ENCODE results near the gene TNNI2. TPM values are rescaled to one million over a fixed set of nuclear protein-coding genes. Genes with fewer than 3 reads are reported as not detected.

The TNNI2 gene
- total and polyA plus RNA-seq, 9 donors = 0.41 to 1.2 (median 0.66) TPM; not detected in 5

DNA sequence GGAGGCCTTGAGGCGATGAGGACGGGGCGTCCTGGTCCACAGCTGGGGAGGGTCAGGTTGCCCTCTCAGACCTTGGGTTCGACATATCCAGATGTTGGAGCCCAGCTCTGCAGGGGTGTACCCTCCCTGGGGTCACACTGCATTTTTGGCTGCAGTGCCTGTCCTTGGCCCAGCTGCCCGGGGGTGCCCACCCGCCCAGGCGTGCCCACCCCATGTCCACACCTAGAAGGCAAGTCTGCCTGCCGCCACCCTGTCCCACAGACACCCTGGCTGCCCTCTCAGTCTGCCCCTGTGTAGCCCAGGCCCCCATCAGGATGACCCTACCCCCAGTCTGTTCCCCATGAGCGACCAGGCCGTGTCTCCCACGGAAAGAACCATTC, 17.1 kb downstream of the TNNI2 start:
- DNase-seq = no peak
- H3K4me1 ChIP-seq (ENCODE audit: insufficient read depth) = no peaks in the 10 kb centered on the region
- WGBS, 3 donors = 88 to 94% (median 94%) methylated on average over 10 to 11 of the region's 11 CpGs
- intact Hi-C loops (cut with DNase I) = no loop called here
- H3K4me3 ChIP-seq = no peak overlapping the region
- TF ChIP-seq EP300 (IDR thresholded peaks at IDR 0.05) (no peak), POLR2A (IDR thresholded peaks at IDR 0.05) (no peak)
- TF ChIP-seq, protein P1, sequence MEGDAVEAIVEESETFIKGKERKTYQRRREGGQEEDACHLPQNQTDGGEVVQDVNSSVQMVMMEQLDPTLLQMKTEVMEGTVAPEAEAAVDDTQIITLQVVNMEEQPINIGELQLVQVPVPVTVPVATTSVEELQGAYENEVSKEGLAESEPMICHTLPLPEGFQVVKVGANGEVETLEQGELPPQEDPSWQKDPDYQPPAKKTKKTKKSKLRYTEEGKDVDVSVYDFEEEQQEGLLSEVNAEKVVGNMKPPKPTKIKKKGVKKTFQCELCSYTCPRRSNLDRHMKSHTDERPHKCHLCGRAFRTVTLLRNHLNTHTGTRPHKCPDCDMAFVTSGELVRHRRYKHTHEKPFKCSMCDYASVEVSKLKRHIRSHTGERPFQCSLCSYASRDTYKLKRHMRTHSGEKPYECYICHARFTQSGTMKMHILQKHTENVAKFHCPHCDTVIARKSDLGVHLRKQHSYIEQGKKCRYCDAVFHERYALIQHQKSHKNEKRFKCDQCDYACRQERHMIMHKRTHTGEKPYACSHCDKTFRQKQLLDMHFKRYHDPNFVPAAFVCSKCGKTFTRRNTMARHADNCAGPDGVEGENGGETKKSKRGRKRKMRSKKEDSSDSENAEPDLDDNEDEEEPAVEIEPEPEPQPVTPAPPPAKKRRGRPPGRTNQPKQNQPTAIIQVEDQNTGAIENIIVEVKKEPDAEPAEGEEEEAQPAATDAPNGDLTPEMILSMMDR (IDR thresholded peaks at IDR 0.05) = no peak
- no peaks in the 10 kb centered on the region for H3K36me3 ChIP-seq
- H3K9me3 ChIP-seq = no peaks in the 10 kb centered on the region
- H3K27me3 ChIP-seq = no peaks in the 10 kb centered on the region
- H3K27ac ChIP-seq = no peak overlapping the region

GRCh38 chr11:1856306-1857005, 17.7 kb downstream of the TNNI2 start:
- no peaks in the 10 kb centered on the region for H3K27me3 ChIP-seq
- intact Hi-C loops (cut with DNase I) = no loop called here
- H3K36me3 ChIP-seq = no peaks in the 10 kb centered on the region
- WGBS, 3 donors = 90 to 91% (median 91%) methylated on average over 5 to 13 of the region's 13 CpGs
- H3K27ac ChIP-seq = no peak overlapping the region
- no peaks in the 10 kb centered on the region for H3K4me1 ChIP-seq (ENCODE audit: insufficient read depth)
- H3K4me3 ChIP-seq = no peak overlapping the region
- TF ChIP-seq POLR2A (IDR thresholded peaks at IDR 0.05) (no peak), EP300 (IDR thresholded peaks at IDR 0.05) (no peak)
- TF ChIP-seq, protein P1 (IDR thresholded peaks at IDR 0.05) = no peak
- no peaks in the 10 kb centered on the region for H3K9me3 ChIP-seq
- no peak for DNase-seq

- 79 to 85% (median 84%) methylated on average over 11 of the region's 11 CpGs for WGBS, 3 donors
- H3K27me3 ChIP-seq = no peaks in the 10 kb centered on the region
- H3K4me3 ChIP-seq = no peak overlapping the region
- H3K4me1 ChIP-seq (ENCODE audit: insufficient read depth) = no peaks in the 10 kb centered on the region
- TF ChIP-seq EP300 (IDR thresholded peaks at IDR 0.05) = no peak
- no peak for TF ChIP-seq POLR2A (IDR thresholded peaks at IDR 0.05)
- TF ChIP-seq, protein P1 (IDR thresholded peaks at IDR 0.05) = no peak
- no peak overlapping the region for H3K27ac ChIP-seq
- no peaks in the 10 kb centered on the region for H3K36me3 ChIP-seq
- DNase-seq = no peak
- intact Hi-C loops (cut with DNase I) = no loop called here
- no peaks in the 10 kb centered on the region for H3K9me3 ChIP-seq
These were observed 18.3 kb downstream of the TNNI2 start for GRCh38 chr11:1857064-1857463.

DNA sequence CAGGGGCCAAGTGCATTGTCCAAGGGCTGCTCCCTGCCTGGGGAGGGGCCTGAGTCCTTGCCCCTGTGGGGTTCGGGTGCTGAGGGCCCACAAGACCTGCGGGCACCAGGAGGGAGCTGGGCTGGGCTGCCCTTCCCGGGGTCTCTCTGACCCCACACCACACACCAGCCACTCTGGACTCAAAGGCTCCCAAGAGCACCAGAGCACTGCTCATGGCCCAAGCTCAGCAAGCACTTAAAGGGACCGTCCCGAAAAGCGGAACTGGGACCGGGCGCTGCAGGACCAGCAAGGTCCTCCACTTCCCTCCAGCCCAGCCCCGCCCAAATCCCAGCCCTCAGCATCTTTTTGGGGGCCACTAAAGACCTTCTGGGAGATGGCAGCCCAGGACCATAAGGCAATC, 19.4 kb downstream of the TNNI2 start:
- no peak for DNase-seq
- Histone ChIP-seq H3K36me3 (no peaks in the 10 kb centered on the region), H3K9me3 (no peaks in the 10 kb centered on the region), H3K27ac (no peak overlapping the region), H3K4me3 (no peak overlapping the region), H3K27me3 (no peaks in the 10 kb centered on the region), H3K4me1 (ENCODE audit: insufficient read depth) (peaks cover 2% of the 10 kb centered on the region)
- no peak for TF ChIP-seq EP300 (IDR thresholded peaks at IDR 0.05)
- no peak for TF ChIP-seq POLR2A (IDR thresholded peaks at IDR 0.05)
- TF ChIP-seq, protein P1 (IDR thresholded peaks at IDR 0.05) = no peak
- WGBS, 3 donors = 90 to 94% (median 92%) methylated on average over 9 of the region's 9 CpGs
- intact Hi-C loops (cut with DNase I) = no loop called here
